ENCODE measurements around the gene MED12L. TPM values are rescaled to one million over a fixed set of nuclear protein-coding genes. Genes with fewer than 3 reads are reported as not detected.
"Not testable (repeated sequence)": the region's sequence is repeated elsewhere in the genome, so short reads cannot be mapped to it uniquely, and the experiment has no call there.

Gene MED12L
- total RNA-seq, 1 donor from 2014 or later, result 1.5 TPM

- no peak for DNase-seq
These were observed 127.7 kb downstream of the MED12L start for GRCh38 chr3:151213151-151213550.

- no peak for DNase-seq
These were observed 128.4 kb downstream of the MED12L start for GRCh38 chr3:151213881-151214280.

DNA sequence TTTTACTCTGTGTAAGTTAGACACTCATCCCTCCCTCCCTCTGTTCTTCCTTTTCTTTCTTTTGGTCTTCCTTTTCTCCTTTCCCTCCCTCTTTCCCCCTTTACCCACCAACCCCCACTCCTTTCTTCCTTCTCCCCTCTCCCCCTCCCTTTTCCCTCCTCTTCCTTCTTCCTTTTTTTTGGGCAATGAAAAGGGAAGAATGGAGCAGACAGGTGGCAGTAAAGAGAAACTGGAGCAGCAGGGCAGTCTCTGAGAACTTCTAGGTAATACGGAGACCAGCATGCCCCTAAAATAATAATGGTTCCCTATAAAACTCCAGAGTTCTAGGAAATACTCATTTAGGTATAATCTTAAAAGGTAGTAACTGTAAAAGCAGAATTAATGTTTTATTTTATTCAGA is 129.0 kb downstream of the MED12L start:
- no peak for DNase-seq

DNA sequence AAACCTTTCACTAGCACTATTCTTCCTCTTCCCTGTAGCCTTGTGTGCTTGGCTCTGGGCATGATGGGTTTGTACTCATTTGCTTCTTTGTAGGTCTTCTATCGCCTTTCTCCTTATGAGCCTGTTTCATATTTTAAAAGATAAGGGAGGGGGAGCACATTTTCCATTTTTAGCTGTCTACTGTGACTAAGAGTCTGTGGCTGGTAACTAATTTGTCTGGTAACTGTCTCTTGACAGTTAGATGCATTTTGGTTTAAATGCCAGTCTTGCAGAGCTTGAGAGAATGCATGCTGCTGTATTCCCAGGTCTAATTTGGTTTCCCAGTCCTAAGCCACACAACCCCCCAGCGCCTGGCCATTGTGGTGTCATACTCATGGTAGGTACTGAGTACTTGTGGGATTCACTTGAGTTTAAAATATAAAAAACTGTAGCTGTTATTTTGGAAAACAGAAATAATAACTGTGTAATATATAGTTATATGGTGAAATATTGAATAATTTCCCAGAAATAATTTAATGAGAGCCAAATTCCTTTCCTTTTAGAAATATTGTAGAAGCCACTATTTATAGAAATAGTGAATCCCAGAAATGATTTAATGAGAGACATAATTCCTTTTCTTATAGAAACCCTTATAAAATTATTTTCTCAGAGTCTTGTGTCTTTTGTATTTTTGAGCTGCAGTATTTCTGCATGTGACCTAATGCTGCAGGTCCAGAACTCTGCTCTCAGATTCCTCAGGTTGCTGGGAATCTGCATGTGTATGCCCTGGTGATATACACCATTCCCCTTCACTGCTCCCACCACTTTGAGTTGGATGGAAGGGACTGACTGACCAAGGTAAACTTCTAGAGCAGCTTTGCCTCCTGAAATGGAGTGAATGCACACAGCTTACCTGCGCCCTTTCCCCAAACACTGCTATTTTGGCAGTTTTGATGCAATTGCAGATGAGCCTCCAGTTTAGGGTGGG is 131.5 kb downstream of the MED12L start:
- peak; percentile 65 for DNase-seq

DNA sequence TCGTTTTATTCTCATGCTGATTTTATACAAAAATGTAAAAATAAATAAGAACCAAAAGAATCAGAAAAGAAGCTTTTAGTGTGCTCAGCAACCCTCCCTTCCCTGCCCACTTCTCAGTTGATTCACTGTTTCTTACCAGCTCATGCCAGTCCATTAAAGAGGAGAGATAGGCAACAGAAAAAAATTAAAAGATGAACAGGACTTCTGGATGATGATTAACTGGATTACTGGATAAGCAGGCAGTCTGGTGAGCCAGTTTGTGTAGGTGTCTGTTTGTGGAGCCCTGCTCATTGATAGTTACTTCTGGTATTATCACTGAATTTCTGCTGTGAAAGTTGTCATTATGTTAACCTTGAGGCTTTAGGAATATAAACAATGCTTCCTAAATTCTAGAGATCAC is 132.7 kb downstream of the MED12L start:
- DNase-seq, result no peak

- no peak for DNase-seq
These were observed 133.6 kb downstream of the MED12L start for GRCh38 chr3:151219056-151219455.

GRCh38 chr3:151224268-151224866 is 138.9 kb downstream of the MED12L start:
- DNase-seq, result no peak

DNA sequence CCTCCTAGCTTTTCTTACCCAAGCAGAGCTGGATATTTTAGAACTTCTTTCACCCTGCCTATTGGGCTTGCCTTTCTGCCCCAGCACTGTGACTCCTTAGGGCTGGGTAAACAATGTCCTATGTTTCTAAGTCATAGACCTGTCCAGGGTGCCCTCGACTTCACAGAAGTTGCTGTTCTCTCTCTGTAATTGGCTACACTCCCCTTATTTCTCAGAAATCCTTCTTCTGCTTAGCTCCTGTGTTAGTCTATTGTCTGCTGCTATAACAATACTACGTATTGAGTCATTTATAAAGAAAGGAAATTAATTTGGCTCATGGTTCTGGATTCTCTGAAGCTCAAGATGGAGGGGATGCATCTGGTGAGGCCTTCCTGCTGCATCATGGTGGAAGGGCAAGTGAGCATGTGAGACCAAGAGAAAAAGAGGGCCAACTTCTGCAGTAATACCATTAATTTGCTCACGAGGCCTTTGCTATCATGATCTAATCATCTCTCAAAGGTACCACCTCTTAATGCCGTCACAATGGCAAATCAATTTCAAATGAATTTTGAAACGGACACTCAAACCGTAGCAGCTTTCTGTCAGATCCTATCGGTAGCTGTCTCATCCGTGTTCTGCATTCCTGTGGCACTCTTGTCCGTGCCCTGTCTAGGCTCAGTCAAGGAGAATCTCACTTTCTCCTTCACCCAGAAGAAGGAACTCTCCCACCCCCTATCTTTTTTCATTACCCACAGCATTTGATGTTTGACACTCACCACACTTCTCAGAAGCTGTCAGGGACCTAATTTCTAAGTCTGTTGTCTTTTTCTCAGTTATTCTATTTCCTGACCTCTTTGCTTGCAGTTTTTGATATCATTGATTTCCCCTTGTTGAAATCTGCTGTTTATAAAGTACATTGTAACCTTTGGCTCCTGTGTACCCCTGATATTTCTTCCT is 139.8 kb downstream of the MED12L start:
- no peak for DNase-seq

GRCh38 chr3:151226088-151226563 is 140.7 kb downstream of the MED12L start:
- DNase-seq, result no peak

GRCh38 chr3:151226825-151227224 is 141.4 kb downstream of the MED12L start:
- DNase-seq, result no peak

DNA sequence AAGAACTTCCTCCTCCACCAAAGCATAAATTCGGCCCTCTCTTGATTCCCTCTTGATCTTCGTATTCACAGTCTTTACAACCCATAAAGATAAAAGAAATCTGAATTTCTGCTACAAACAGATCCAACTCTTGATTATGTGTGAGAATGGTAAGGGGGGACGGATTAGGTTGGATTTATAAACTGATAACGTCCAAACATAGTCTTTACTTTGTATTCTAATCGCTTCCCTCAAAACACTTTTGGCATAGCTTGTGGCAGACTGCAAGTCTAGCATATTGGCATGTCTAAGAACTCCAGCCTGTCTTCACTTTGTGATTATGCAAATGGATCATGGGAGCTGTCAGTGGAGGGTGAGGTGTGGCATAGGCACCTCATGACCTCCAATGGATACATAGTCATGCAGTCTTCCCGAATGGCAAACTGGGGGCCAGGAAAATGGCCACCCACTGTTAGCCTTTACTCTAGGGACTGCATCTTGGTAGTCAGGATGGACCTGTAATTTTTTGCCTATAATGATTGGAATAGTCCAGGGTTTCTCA is 141.9 kb downstream of the MED12L start:
- no peak for DNase-seq

DNA sequence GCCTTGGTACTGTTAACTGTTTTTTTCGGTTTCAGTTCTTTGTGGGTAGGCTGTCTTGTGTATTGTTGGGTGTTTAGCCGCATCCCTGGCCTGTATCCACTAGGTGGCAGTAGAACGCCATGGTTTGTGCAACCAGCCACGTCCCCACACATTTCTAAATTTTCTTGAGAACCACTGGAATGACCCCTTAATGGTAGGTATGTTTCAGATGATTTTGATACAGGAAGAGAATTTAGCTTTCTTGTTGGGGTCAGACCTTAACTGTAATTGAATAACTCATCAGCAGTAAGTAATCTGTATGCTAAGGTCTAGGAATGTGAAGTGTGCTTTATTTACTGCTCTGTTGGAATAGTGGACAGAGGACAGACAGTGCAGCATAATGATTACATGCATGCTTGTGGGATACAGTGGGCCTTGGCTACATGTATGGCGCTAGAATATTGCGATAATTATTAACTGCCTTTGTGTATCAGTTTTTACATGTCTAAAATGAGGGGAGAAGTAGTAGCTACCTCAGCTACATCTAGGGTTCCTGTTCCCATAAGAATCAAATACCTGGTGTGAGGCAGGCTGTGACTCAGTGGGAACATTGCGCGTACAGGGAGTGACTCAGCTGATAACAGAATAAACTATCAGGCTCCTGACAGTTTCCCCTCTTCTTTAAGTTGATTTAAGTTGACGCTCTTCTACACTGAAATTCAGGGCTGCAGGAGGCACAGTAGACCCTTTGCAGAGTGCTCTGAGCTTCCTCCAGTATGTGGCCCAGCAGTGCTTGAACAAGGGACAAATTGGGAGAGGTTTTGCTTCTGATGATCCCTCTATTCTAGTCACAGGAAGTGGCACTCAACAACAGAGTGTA is 142.6 kb downstream of the MED12L start:
- peak; percentile 86 for DNase-seq

DNA sequence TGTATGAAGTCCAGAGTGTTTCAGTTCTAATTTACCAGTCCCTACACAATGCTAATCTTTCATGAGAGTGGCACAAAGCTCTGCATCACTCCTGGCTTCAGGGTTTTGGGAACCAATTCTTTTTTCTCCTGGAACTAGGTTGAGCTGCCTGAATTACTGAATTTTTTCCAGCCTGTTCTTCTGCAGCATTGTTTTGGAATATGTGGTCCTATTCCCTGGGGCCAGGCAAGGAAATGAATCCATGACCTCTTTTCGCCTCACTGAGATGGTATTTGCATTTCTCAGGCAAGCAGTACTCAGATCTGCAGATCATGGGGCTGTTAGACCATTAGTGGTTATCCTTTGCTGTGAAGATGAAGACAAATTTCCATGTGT is 143.2 kb downstream of the MED12L start:
- peak; percentile 65 for DNase-seq

DNA sequence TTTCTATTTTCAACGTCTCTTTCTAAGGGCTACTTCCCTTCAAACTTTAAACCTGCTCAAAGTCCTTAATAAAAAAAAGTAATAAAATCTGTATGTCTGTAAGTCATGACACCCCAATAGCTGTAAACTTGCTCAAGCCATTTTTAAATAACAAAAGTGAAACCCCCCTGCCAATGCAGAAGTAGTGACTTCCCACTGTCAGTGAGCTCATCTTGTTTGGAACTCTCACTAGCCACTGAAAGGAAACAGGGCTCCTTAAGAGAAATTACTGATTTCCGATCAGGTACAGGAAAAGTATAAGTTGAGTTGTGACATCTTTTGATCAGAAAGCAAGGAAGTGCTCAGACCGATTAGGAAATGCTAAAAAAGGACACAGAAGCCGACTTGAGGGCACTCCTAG is 145.2 kb downstream of the MED12L start:
- DNase-seq, result no peak

DNA sequence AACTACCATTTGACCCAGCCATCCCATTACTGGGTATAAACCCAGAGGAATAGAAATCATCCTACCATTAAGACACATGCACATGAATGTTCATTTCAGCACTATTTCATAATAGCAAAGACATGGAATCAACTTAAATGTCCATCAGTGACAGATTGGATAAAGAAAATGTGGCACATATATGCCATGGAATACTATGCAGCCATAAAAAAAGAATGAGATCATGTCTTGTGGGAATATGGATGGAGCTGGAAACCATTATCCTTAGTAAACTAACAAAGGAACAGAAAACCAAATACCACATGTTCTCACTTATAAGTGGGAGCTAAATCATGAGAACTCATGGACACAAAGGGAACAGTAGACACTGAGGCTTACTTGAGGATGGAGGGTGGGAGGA is 146.9 kb downstream of the MED12L start:
- not testable (repeated sequence) for DNase-seq

GRCh38 chr3:151232991-151233390 is 147.5 kb downstream of the MED12L start:
- DNase-seq, result no peak

DNA sequence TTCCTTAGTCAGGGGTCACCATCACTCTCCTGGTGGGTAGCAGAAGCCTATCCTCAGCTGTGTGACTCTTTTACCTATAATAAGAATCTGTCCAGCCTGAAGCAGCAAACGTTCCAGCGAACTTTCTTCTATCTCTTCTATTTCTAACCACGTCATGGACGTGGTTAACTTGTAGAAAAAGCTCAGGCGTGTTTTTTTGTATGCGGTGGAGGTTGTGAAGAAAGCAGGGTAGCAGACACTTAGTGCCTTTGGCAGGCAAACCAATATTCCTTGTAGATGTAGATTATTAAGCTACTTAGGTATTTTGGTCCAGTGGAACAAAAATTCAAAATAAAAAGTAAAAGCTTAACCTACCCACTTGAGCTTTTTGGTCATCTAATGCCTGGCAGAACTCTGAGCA is 149.4 kb downstream of the MED12L start:
- DNase-seq, result no peak

DNA sequence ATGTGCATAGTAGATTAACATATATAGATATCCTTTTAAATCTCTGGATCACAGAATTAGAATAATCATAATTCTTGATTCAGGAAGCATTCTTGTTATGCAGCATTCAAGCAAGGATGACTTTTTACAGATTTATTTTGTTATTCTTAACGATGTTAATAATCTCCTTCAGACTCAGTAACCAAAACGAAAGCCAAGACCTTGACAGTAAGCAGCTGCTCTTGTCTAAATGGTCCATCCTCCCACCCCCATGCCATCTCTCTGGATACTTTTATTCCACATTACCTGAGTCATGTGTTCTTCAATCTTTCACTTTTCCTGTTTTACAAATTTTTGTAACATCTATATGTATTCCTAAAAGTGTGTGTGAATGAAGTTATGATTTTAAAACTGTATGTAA is 150.9 kb downstream of the MED12L start:
- DNase-seq, result no peak

DNA sequence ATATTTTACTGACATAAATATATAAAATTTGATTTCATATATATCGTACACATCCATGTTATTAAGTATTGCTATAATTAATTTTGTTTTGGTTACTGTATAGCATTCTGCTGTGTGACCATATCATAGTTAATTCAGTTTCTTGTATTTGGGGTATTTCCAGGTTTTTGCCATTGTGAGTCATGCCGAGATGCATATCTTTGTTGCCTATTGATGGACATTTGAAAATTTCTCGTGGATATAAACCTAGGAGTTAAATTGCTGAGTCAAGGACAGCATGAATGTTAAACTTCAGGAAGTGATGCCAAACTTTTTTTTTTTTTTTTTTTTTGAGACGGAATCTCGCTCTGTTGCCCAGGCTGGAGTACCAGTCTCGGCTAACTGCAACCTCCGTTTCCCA is 151.3 kb downstream of the MED12L start:
- DNase-seq, result no peak

DNA sequence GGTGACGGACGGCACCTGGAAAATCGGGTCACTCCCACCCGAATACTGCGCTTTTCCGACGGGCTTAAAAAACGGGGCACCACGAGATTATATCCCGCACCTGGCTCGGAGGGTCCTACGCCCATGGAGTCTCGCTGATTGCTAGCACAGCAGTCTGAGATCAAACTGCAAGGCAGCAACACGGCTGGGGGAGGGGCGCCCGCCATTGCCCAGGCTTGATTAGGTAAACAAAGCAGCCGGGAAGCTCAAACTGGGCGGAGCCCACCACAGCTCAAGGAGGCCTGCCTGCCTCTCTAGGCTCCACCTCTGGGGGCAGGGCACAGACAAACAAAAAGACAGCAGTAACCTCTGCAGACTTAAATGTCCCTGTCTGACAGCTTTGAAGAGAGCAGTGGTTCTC is 156.5 kb downstream of the MED12L start:
- DNase-seq, result not testable (repeated sequence)

- no peak for DNase-seq
These were observed 163.4 kb downstream of the MED12L start for GRCh38 chr3:151248772-151249337.

Measured in skin of body (tissue), 2 donors.